ENCODE data around the gene MIOX.

The MIOX gene

GRCh38 chr22:50486561-50487289 is at the start of gene MIOX:
Gene MIOX (plus strand): TSS chr22:50486859. CDS start chr22:50486898, 39 bp downstream.
- DNase-seq = no peak

- no peak for DNase-seq
Measured at GRCh38 chr22:50437511-50438304, 49.0 kb upstream of the MIOX start.

GRCh38 chr22:50438305-50439275 is 48.1 kb upstream of the MIOX start:
- no peak for DNase-seq

GRCh38 chr22:50439314-50439870 is 47.3 kb upstream of the MIOX start:
- DNase-seq = no peak

GRCh38 chr22:50439871-50440331 is 46.8 kb upstream of the MIOX start:
- DNase-seq = no peak

GRCh38 chr22:50440544-50441249 is 46.0 kb upstream of the MIOX start:
- DNase-seq = no peak

GRCh38 chr22:50441428-50441993 is 45.1 kb upstream of the MIOX start:
- no peak for DNase-seq

GRCh38 chr22:50443197-50443596 is 43.5 kb upstream of the MIOX start:
- DNase-seq = no peak

GRCh38 chr22:50443801-50444625 is 42.6 kb upstream of the MIOX start:
- no peak for DNase-seq

GRCh38 chr22:50444663-50445062 is 42.0 kb upstream of the MIOX start:
- DNase-seq = no peak

GRCh38 chr22:50445071-50445879 is 41.4 kb upstream of the MIOX start:
- no peak for DNase-seq

- DNase-seq = no peak
Measured at GRCh38 chr22:50445880-50446707, 40.6 kb upstream of the MIOX start.

- DNase-seq = no peak
Measured at GRCh38 chr22:50446708-50447575, 39.7 kb upstream of the MIOX start.

GRCh38 chr22:50447576-50448551 is 38.8 kb upstream of the MIOX start:
- DNase-seq = no peak

GRCh38 chr22:50452649-50453048 is 34.0 kb upstream of the MIOX start:
- no peak for DNase-seq

GRCh38 chr22:50454556-50455075 is 32.0 kb upstream of the MIOX start:
- no peak for DNase-seq
